K562 (cell line): ENCODE results near the gene YPEL3. TPM values are rescaled to one million over a fixed set of nuclear protein-coding genes. Genes with fewer than 3 reads are reported as not detected.

Experiments
- CAMTA2 ChIP-seq: fragments of 250-450 bp; sonication (Bioruptor Pico); conservative IDR thresholded peaks from 2 replicates; pipeline ENCODE4 v1.5.1; 2022
- GATAD2B ChIP-seq: fragments of 450-650 bp; IDR thresholded peaks from 2 replicates; pipeline ENCODE4 v1.6.1; 2017; ENCODE audit warnings: mild to moderate bottlenecking, borderline replicate concordance
- GTF2E2 ChIP-seq: fragments of 200-800 bp; sonication (Bioruptor generic); IDR thresholded peaks from 2 replicates; pipeline ENCODE4 v1.6.1; 2016; ENCODE audit warnings: missing genetic modification characterization, missing compliant biosample characterization
- HCFC1 ChIP-seq: IDR thresholded peaks from 2 replicates; pipeline ENCODE4 v1.6.1; 2012; ENCODE audit warnings: low read depth, low read length, improper control_type of control experiment
- MCM2 ChIP-seq: fragments of 450-650 bp; IDR thresholded peaks from 2 replicates; pipeline ENCODE4 v1.6.1; 2017; ENCODE audit warnings: low read depth, mild to moderate bottlenecking
- RNF2 ChIP-seq: sonication (generic); IDR thresholded peaks from 2 replicates; pipeline ENCODE4 v1.6.1; 2016
- SIRT6 ChIP-seq: IDR thresholded peaks from one replicate; pipeline ENCODE4 v1.6.1; 2012; ENCODE audit warnings: low read depth, mild to moderate bottlenecking, control low read depth, inconsistent platforms, low read length, moderate library complexity
- TBP ChIP-seq: optimal IDR thresholded peaks from 2 replicates; pipeline ENCODE3; 2011; ENCODE audit warnings: low read depth, low read length, improper control_type of control experiment
- ZNF263 ChIP-seq: sonication (generic); formaldehyde crosslinking; IDR thresholded peaks from 2 replicates; pipeline ENCODE4 v1.8.0; 2022; ENCODE audit warnings: mild to moderate bottlenecking, missing genetic modification reagents, borderline replicate concordance
- ZNF764 ChIP-seq: fragments of 250-450 bp; sonication (Bioruptor Pico); IDR thresholded peaks from 2 replicates; pipeline ENCODE4 v1.4.0; 2020; ENCODE audit warnings: low read depth, mild to moderate bottlenecking, moderate library complexity
- polyA plus RNA-seq, 8 experiments: library from polyadenylated mRNA; depleted of rRNA in 4 of 8; stranded (reverse) in 5 of 8; unstranded in 3 of 8; fragments of >200 nt; fragmentation: Nextera tagmentation in 2 of 8; fragmentation: Illumina TruSeq in 1 of 8; extraction: Ambion mirVana in 2 of 8; extraction: Trizol in 1 of 8; gene quantifications; 2 replicates each; pipeline versions ENCODE4 v1.2.1 to v1.2.3, GENCODE V29; 2011 to 2014; ENCODE audit warnings: inconsistent platforms in 1 of 8, missing spikeins in 1 of 8
- total RNA-seq, 7 experiments: library from RNA; depleted of rRNA in 6 of 7; stranded (reverse); fragments of >200 nt in 6 of 7; fragmentation: Illumina TruSeq in 2 of 7; extraction: Trizol in 2 of 7; gene quantifications; 2 replicates each; pipeline versions ENCODE4 v1.2.1 to v1.2.3, GENCODE V29; 2011 to 2021; ENCODE audit warnings: low replicate concordance in 1 of 7
- TF ChIP-seq, protein P1 (sequence below): fragments of 250-450 bp; sonication (Bioruptor Pico); IDR thresholded peaks from 2 replicates; pipeline ENCODE4 v1.4.0; 2020; ENCODE audit warnings: mild to moderate bottlenecking, moderate library complexity, borderline replicate concordance
- TF ChIP-seq, protein P2 (sequence below): sonication (generic); formaldehyde crosslinking; IDR thresholded peaks from 2 replicates; pipeline ENCODE4 v1.8.1; 2023; ENCODE audit warnings: mild to moderate bottlenecking, missing genetic modification reagents
- TF ChIP-seq, protein P3 (sequence below), 3 experiments: fragments of 200-800 bp in 1 of 3; fragments of 250-450 bp in 1 of 3; fragments of 450-650 bp in 1 of 3; sonication (Bioruptor Pico) in 1 of 3; sonication (Bioruptor generic) in 1 of 3; formaldehyde crosslinking in 1 of 3; IDR thresholded peaks; 2 replicates each; pipeline versions ENCODE4 v1.6.1 to v1.8.0; 2016 to 2022; ENCODE audit warnings: mild to moderate bottlenecking in 2 of 3, missing genetic modification characterization in 2 of 3, missing compliant biosample characterization in 1 of 3, moderate library complexity in 1 of 3
- TF ChIP-seq, protein P4 (sequence below): IDR thresholded peaks from 3 replicates; pipeline ENCODE4 v1.6.1; 2011; ENCODE audit warnings: borderline replicate concordance, mild to moderate bottlenecking; ENCODE audit not compliant: insufficient read length, insufficient read depth

YPEL3 gene
- total and polyA plus RNA-seq, 9 of the 15 experiments (the other 6 are each of a cell fraction or from before 2014, with no cell fraction given) = 0.41 to 15.0 (median 2.9) TPM

DNA sequence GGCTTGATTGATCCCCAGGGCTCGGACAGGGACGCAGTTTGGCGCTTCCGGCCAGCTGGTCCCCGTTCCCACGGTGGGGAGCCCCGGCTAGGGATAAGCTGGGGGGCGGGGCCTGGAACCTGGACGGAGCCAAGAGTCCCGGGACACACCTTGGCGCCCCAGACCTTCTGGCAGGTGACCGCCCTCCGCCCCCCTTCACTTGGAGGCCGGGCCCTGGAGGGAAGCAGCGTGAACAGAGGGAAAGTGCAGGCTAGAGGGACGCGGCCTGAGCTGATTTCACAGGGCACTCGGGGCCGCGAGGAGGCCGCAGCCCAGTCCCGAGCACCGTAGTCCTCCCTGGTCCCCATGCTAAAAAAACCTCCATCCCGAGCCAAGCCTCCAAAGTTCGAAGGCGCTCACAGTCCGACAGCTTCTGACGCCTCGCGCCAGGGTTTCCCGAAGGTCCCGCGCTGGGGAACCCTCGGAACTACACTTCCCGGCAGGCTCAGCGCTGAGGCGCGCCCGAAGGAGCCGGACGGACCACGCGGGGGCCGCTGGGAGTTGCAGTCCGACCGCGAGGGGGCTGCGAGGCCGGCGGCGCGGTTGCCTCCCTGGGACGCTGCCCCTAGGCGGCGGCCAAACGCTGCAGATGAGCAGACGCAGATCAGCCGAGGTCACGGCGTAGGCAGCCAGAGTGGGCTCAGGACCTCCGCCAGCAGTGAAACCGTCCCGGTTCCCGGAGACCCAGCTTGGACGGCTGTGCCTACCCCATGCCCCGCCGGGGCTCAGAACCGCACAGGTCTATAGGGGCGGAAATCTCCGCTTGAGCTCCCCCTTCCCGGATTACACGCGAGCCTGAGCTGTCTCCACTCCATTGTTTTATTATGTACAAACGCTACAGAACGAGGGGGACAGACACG, 4.3 kb downstream of the YPEL3 start, which contains the start of gene TBX6 (continued):
- TF ChIP-seq, protein P1, sequence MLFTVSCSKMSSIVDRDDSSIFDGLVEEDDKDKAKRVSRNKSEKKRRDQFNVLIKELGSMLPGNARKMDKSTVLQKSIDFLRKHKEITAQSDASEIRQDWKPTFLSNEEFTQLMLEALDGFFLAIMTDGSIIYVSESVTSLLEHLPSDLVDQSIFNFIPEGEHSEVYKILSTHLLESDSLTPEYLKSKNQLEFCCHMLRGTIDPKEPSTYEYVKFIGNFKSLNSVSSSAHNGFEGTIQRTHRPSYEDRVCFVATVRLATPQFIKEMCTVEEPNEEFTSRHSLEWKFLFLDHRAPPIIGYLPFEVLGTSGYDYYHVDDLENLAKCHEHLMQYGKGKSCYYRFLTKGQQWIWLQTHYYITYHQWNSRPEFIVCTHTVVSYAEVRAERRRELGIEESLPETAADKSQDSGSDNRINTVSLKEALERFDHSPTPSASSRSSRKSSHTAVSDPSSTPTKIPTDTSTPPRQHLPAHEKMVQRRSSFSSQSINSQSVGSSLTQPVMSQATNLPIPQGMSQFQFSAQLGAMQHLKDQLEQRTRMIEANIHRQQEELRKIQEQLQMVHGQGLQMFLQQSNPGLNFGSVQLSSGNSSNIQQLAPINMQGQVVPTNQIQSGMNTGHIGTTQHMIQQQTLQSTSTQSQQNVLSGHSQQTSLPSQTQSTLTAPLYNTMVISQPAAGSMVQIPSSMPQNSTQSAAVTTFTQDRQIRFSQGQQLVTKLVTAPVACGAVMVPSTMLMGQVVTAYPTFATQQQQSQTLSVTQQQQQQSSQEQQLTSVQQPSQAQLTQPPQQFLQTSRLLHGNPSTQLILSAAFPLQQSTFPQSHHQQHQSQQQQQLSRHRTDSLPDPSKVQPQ (CRISPR knock-in tag) = no peak
- TF ChIP-seq, protein P2, sequence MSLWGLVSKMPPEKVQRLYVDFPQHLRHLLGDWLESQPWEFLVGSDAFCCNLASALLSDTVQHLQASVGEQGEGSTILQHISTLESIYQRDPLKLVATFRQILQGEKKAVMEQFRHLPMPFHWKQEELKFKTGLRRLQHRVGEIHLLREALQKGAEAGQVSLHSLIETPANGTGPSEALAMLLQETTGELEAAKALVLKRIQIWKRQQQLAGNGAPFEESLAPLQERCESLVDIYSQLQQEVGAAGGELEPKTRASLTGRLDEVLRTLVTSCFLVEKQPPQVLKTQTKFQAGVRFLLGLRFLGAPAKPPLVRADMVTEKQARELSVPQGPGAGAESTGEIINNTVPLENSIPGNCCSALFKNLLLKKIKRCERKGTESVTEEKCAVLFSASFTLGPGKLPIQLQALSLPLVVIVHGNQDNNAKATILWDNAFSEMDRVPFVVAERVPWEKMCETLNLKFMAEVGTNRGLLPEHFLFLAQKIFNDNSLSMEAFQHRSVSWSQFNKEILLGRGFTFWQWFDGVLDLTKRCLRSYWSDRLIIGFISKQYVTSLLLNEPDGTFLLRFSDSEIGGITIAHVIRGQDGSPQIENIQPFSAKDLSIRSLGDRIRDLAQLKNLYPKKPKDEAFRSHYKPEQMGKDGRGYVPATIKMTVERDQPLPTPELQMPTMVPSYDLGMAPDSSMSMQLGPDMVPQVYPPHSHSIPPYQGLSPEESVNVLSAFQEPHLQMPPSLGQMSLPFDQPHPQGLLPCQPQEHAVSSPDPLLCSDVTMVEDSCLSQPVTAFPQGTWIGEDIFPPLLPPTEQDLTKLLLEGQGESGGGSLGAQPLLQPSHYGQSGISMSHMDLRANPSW (CRISPR knock-in tag) = no peak
- TF ChIP-seq, protein P3, sequence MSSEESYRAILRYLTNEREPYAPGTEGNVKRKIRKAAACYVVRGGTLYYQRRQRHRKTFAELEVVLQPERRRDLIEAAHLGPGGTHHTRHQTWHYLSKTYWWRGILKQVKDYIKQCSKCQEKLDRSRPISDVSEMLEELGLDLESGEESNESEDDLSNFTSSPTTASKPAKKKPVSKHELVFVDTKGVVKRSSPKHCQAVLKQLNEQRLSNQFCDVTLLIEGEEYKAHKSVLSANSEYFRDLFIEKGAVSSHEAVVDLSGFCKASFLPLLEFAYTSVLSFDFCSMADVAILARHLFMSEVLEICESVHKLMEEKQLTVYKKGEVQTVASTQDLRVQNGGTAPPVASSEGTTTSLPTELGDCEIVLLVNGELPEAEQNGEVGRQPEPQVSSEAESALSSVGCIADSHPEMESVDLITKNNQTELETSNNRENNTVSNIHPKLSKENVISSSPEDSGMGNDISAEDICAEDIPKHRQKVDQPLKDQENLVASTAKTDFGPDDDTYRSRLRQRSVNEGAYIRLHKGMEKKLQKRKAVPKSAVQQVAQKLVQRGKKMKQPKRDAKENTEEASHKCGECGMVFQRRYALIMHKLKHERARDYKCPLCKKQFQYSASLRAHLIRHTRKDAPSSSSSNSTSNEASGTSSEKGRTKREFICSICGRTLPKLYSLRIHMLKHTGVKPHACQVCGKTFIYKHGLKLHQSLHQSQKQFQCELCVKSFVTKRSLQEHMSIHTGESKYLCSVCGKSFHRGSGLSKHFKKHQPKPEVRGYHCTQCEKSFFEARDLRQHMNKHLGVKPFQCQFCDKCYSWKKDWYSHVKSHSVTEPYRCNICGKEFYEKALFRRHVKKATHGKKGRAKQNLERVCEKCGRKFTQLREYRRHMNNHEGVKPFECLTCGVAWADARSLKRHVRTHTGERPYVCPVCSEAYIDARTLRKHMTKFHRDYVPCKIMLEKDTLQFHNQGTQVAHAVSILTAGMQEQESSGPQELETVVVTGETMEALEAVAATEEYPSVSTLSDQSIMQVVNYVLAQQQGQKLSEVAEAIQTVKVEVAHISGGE (CRISPR knock-in tag; IDR thresholded peaks at IDR 0.05) = peak in 1 of 3 experiments; percentile 80; a peak in 2 of 6 replicates
- TF ChIP-seq TBP (peak; percentile 75), HCFC1 (peak; percentile 100), ZNF764 (0 out of 2 replicates have a peak, but pooled peaks have one; percentile 18), CAMTA2 (no peak), GTF2E2 (tag) (peak; percentile 18; the same call in 1 of the 2 replicates), MCM2 (no peak), RNF2 (0 out of 2 replicates have a peak, but pooled peaks have one; percentile 16), GATAD2B (0 out of 2 replicates have a peak, but pooled peaks have one; percentile 31), ZNF263 (CRISPR knock-in tag) (peak; percentile 60; the same call in 1 of the 2 replicates), SIRT6 (no peak)
- TF ChIP-seq, protein P4, sequence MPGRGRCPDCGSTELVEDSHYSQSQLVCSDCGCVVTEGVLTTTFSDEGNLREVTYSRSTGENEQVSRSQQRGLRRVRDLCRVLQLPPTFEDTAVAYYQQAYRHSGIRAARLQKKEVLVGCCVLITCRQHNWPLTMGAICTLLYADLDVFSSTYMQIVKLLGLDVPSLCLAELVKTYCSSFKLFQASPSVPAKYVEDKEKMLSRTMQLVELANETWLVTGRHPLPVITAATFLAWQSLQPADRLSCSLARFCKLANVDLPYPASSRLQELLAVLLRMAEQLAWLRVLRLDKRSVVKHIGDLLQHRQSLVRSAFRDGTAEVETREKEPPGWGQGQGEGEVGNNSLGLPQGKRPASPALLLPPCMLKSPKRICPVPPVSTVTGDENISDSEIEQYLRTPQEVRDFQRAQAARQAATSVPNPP = no peak
